ENCODE measurements around the gene XIST. TPM values are rescaled to one million over a fixed set of nuclear protein-coding genes. Genes with fewer than 3 reads are reported as not detected.

Gene XIST
- total and polyA plus RNA-seq, 2 of the 8 experiments (the other 6 are each of a cell fraction or from before 2014, with no cell fraction given), result 0.06 to 0.19 TPM

DNA sequence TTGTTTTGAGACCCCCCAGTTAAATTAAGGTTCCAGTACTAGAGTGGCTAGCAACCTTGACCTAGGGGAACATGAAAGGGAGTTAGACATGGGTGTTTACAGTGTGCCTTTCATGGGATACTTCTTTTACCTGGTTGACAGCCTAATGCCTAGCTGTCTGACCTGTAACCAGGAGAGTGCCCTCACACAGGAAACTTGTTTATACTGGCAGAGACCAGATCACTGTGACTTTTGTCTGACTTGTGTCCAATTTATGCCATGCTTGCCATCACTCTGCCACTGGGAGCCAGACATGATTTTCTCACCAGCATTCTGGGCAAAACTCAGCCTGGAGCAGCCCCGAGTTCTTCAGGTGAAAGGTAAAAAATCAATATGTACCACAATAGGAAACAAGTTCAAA lies 16.4 kb upstream of the XIST start (continued):
- TF ChIP-seq, protein P1, sequence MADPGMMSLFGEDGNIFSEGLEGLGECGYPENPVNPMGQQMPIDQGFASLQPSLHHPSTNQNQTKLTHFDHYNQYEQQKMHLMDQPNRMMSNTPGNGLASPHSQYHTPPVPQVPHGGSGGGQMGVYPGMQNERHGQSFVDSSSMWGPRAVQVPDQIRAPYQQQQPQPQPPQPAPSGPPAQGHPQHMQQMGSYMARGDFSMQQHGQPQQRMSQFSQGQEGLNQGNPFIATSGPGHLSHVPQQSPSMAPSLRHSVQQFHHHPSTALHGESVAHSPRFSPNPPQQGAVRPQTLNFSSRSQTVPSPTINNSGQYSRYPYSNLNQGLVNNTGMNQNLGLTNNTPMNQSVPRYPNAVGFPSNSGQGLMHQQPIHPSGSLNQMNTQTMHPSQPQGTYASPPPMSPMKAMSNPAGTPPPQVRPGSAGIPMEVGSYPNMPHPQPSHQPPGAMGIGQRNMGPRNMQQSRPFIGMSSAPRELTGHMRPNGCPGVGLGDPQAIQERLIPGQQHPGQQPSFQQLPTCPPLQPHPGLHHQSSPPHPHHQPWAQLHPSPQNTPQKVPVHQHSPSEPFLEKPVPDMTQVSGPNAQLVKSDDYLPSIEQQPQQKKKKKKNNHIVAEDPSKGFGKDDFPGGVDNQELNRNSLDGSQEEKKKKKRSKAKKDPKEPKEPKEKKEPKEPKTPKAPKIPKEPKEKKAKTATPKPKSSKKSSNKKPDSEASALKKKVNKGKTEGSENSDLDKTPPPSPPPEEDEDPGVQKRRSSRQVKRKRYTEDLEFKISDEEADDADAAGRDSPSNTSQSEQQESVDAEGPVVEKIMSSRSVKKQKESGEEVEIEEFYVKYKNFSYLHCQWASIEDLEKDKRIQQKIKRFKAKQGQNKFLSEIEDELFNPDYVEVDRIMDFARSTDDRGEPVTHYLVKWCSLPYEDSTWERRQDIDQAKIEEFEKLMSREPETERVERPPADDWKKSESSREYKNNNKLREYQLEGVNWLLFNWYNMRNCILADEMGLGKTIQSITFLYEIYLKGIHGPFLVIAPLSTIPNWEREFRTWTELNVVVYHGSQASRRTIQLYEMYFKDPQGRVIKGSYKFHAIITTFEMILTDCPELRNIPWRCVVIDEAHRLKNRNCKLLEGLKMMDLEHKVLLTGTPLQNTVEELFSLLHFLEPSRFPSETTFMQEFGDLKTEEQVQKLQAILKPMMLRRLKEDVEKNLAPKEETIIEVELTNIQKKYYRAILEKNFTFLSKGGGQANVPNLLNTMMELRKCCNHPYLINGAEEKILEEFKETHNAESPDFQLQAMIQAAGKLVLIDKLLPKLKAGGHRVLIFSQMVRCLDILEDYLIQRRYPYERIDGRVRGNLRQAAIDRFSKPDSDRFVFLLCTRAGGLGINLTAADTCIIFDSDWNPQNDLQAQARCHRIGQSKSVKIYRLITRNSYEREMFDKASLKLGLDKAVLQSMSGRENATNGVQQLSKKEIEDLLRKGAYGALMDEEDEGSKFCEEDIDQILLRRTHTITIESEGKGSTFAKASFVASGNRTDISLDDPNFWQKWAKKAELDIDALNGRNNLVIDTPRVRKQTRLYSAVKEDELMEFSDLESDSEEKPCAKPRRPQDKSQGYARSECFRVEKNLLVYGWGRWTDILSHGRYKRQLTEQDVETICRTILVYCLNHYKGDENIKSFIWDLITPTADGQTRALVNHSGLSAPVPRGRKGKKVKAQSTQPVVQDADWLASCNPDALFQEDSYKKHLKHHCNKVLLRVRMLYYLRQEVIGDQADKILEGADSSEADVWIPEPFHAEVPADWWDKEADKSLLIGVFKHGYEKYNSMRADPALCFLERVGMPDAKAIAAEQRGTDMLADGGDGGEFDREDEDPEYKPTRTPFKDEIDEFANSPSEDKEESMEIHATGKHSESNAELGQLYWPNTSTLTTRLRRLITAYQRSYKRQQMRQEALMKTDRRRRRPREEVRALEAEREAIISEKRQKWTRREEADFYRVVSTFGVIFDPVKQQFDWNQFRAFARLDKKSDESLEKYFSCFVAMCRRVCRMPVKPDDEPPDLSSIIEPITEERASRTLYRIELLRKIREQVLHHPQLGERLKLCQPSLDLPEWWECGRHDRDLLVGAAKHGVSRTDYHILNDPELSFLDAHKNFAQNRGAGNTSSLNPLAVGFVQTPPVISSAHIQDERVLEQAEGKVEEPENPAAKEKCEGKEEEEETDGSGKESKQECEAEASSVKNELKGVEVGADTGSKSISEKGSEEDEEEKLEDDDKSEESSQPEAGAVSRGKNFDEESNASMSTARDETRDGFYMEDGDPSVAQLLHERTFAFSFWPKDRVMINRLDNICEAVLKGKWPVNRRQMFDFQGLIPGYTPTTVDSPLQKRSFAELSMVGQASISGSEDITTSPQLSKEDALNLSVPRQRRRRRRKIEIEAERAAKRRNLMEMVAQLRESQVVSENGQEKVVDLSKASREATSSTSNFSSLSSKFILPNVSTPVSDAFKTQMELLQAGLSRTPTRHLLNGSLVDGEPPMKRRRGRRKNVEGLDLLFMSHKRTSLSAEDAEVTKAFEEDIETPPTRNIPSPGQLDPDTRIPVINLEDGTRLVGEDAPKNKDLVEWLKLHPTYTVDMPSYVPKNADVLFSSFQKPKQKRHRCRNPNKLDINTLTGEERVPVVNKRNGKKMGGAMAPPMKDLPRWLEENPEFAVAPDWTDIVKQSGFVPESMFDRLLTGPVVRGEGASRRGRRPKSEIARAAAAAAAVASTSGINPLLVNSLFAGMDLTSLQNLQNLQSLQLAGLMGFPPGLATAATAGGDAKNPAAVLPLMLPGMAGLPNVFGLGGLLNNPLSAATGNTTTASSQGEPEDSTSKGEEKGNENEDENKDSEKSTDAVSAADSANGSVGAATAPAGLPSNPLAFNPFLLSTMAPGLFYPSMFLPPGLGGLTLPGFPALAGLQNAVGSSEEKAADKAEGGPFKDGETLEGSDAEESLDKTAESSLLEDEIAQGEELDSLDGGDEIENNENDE (IDR thresholded peaks at IDR 0.05; ENCODE audit: insufficient replicate concordance, low read length), result no peak
- TF ChIP-seq, protein P2, sequence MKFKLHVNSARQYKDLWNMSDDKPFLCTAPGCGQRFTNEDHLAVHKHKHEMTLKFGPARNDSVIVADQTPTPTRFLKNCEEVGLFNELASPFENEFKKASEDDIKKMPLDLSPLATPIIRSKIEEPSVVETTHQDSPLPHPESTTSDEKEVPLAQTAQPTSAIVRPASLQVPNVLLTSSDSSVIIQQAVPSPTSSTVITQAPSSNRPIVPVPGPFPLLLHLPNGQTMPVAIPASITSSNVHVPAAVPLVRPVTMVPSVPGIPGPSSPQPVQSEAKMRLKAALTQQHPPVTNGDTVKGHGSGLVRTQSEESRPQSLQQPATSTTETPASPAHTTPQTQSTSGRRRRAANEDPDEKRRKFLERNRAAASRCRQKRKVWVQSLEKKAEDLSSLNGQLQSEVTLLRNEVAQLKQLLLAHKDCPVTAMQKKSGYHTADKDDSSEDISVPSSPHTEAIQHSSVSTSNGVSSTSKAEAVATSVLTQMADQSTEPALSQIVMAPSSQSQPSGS (IDR thresholded peaks at IDR 0.05; ENCODE audit: low read length), result no peak
- TF ChIP-seq POLR2A (IDR thresholded peaks at IDR 0.05; ENCODE audit: control extremely low read depth in 1 of 2, low read depth in 2 of 2, low read length in 2 of 2), result no peak
- no peak for TF ChIP-seq NRF1 (IDR thresholded peaks at IDR 0.05; ENCODE audit: low read depth, low read length)
- TF ChIP-seq SP2 (IDR thresholded peaks at IDR 0.05; ENCODE audit: low read length), result no peak
- TF ChIP-seq POU5F1 (IDR thresholded peaks at IDR 0.05; ENCODE audit: low read depth, low read length), result no peak
- no peak for TF ChIP-seq KDM1A (IDR thresholded peaks at IDR 0.05; ENCODE audit: borderline replicate concordance, low read length)
- TF ChIP-seq CTBP2 (IDR thresholded peaks at IDR 0.05; ENCODE audit: borderline replicate concordance, insufficient read depth, insufficient read length, low read length), result no peak
- TF ChIP-seq EGR1 (IDR thresholded peaks at IDR 0.05; ENCODE audit: borderline replicate concordance, low read depth, low read length), result no peak
